HUES6 (cell line): ENCODE measurements around the gene LRRC57.
A peak's percentile ranks its signal among the peaks of the same experiment; 100 is the strongest.
"Not testable (repeated sequence)": the region's sequence is repeated elsewhere in the genome, so short reads cannot be mapped to it uniquely, and the experiment has no call there.

ENCODE experiments used
- H3K27ac ChIP-seq: 2 replicates; pipeline ENCODE4 v1.7.0; 2013; ENCODE audit warnings: low read depth, mild to moderate bottlenecking, low read length, inconsistent platforms
- H3K27me3 ChIP-seq: 2 replicates; pipeline ENCODE4 v1.6.1; 2013; ENCODE audit warnings: low read length; ENCODE audit not compliant: control insufficient read depth, insufficient read depth
- H3K36me3 ChIP-seq: 2 replicates; pipeline ENCODE4 v1.6.1; 2013; ENCODE audit warnings: low read length; ENCODE audit not compliant: control insufficient read depth, insufficient read depth
- H3K4me1 ChIP-seq: 2 replicates; pipeline ENCODE4 v1.6.1; 2013; ENCODE audit warnings: low read length; ENCODE audit not compliant: control insufficient read depth, insufficient read depth
- H3K4me3 ChIP-seq: 2 replicates; pipeline ENCODE4 v1.5.1; 2013; ENCODE audit warnings: low read depth, low read length
- H3K9ac ChIP-seq: one replicate; pipeline ENCODE4 v1.6.1; 2013; ENCODE audit warnings: mild to moderate bottlenecking, low read length
- H3K9me3 ChIP-seq: 2 replicates; pipeline ENCODE4 v1.6.1; 2013; ENCODE audit warnings: low read depth, low read length; ENCODE audit not compliant: control insufficient read depth, insufficient read depth

Gene LRRC57

DNA sequence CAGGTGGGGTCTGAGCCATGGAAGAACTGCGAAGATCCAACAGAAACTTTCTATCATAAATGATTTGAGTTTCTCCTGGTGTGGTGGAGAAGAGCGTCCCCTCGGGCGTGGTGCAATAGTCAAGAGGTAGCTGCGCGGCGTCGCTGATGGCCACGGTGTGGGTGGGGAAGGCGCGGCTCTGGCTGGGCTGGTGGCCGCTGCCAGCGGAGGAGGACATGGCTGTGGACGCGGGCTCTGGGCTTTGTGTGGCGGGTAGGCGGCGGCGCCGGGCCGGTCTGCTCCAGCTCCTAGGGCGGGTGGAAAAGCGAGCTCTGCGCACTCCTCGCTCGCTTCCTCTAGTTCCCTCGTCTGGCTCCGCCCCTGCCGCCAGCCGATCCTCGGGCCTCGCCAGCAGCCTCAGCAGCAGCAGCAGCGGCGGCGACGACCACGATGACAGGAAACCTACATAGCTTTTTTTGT is 32.7 kb upstream of the LRRC57 start:
- Histone ChIP-seq H3K27me3 (peaks cover 32% of the 10 kb centered on the region), H3K4me1 (peaks cover 32% of the 10 kb centered on the region), H3K36me3 (no peaks in the 10 kb centered on the region), H3K27ac (no peak overlapping the region), H3K9me3 (no peaks in the 10 kb centered on the region), H3K4me3 (peak overlapping the region; percentile 77), H3K9ac (peak overlapping the region; percentile 56)

DNA sequence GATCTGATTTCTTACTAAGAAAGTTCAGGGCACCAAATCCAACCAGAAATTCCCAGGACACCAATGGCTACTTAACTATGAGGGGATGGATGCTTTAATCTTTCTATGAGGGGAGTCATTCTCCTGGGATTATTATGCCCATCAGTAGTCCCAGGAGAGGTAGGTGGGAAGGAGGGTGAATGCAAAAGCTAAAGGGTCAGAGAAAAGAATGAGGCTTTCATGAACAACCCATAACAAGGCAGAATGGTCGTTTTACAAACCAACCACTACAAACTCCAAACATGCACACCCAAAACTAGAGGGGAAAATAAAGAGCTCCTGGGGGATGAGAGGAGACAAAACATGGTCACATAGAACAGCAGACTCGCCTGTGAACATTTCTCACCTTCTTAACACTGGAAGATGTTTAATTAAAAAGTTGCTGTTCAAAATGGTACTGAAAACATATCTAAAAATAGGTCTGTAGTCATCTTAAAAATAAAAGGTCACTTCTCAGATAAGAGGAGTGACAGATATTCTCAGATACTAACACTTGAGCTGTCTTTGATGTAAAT is 30.5 kb upstream of the LRRC57 start:
- H3K9me3 ChIP-seq: no peaks in the 10 kb centered on the region
- peaks cover 30% of the 10 kb centered on the region for H3K4me1 ChIP-seq
- peaks cover 43% of the 10 kb centered on the region for H3K27me3 ChIP-seq
- no peak overlapping the region for H3K27ac ChIP-seq
- no peak overlapping the region for H3K9ac ChIP-seq
- no peak overlapping the region for H3K4me3 ChIP-seq
- H3K36me3 ChIP-seq: no peaks in the 10 kb centered on the region

DNA sequence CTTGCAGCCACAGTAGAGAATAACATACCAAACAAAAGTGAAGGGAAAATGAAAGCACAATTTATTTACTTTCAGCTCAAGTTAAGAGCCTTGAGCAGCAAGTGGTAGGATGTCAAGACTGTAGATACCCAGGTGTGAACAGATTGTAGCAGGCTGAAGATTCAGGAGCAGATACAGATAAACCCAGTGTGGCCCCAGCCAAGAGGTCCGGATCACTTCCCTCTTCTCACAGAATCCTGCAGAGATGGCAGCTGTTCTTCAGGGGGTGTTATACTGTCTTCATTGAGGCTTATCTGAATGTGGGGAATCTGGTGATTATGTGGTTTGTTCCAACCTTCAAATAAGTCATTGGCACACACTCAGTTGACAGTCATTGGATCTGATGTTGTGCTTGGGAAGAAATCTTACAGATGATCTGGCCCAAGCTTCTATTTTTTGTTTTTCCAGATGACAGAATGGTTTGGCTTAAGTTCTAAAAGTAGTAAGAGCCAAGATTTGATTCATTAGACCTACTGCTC is 29.0 kb upstream of the LRRC57 start:
- Histone ChIP-seq H3K27me3 (peaks cover 44% of the 10 kb centered on the region), H3K4me1 (peaks cover 15% of the 10 kb centered on the region; the same call in 1 of the 2 replicates), H3K9me3 (no peaks in the 10 kb centered on the region), H3K36me3 (no peaks in the 10 kb centered on the region), H3K9ac (no peak overlapping the region), H3K27ac (no peak overlapping the region), H3K4me3 (no peak overlapping the region)

DNA sequence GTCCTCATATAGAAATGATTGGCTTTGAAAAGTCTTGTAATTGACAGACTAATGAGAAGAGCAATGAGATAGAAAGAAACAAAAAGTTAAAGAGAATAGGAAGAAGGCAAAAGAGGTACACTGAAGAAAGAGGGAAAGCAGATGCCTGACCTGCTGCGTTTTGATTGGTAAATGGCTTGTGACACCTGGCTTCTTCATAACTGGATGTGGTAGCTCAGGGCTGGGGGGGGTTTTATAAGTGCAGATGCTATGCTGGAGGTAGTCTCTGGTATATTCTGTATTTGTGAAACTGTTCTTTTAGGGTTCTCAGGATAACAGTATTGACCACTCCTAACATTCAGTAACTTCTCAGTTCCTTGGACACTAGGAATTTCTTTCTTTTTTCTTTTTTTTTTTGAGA is 28.2 kb upstream of the LRRC57 start:
- no peaks in the 10 kb centered on the region for H3K36me3 ChIP-seq
- H3K4me3 ChIP-seq: peak overlapping the region; percentile 79; the same call in 1 of the 2 replicates
- no peak overlapping the region for H3K27ac ChIP-seq
- peaks cover 41% of the 10 kb centered on the region for H3K27me3 ChIP-seq
- H3K4me1 ChIP-seq: peaks cover 14% of the 10 kb centered on the region; the same call in 1 of the 2 replicates
- H3K9ac ChIP-seq: no peak overlapping the region
- no peaks in the 10 kb centered on the region for H3K9me3 ChIP-seq

DNA sequence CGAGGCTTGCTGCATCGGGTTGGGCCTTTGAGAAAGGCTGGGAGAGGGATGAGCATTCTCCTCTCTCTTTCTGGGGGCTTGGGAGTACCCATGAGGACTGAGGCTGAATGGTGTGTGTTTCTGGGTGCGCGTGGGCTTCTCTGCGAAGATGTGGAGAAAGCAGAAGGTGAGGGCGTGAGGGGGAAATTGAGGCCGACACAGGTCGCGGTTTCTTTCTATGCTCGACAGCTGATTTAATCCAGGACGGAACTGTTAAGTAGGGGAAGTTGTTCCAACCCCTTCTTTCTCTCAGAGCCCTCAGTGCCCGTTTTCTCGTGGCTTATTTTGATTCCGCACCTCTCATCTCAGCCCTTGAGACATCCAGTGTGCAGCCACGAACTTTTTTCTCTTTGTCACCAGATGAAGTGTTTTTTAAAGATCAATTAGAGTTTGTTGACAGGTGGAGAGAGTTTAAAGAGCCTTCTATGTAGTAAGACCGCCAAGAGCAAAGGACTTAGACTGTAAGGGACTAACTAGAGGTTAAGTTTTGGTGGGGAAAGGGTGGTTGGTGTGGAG is 27.5 kb upstream of the LRRC57 start:
- Histone ChIP-seq H3K4me3 (peak overlapping the region; percentile 79), H3K9ac (peak overlapping the region; percentile 50), H3K9me3 (no peaks in the 10 kb centered on the region), H3K4me1 (peaks cover 10% of the 10 kb centered on the region; the same call in 1 of the 2 replicates), H3K27ac (no peak overlapping the region), H3K27me3 (peaks cover 38% of the 10 kb centered on the region), H3K36me3 (no peaks in the 10 kb centered on the region)

DNA sequence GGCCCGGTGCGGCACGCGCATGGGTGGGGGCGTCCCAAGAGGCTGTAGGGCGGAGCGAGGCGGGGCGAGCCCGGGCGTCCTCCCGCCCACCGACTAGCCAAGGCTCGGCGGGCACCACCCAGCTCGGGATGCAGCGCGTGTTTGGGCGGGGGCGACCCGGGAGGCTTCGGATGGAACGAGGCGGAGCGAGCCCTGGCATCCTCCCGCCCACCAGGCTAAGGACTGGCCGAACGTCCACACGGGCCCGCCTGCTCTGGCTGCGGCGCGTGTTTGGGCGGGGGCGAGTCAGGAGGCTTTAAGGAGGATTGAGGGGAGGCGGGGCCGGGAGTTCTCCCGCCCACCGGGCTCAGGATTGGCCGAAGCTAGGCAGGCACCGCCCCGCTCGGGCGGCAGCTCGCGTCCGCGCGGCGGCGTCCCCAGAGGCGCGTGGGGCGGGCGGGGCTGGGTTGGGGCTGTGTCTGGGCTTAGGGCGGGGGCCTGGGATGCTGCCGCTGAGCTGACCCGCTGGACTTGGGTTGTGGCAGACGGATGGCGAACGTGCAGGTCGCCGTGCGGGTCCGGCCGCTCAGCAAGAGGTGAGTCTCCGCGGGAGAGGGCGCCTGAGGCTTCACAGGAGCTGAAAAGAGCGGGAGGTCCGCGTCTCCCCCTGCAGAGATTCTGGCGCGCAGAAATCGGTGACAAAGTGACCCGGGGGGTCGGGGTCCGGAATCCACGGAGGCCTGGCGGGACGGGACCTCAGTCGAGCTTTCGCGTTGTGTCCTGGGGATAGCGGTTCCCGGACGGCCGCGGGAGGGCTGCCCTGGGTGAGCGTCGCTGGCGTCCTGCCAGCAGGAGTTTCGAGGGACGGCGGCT is 26.8 kb upstream of the LRRC57 start, which contains the start of gene STARD9:
Gene STARD9, plus strand, starts transcription at position 419 of the 852 bp plus-strand sequence. Its CDS starts 110 bp downstream, at position 529.
- H3K4me3 ChIP-seq: peak within 1 kb of the TSS; percentile 79
- no peaks in the 10 kb centered on the region for H3K36me3 ChIP-seq
- peaks cover 6% of the 10 kb centered on the region; the same call in 1 of the 2 replicates for H3K4me1 ChIP-seq
- H3K9me3 ChIP-seq: no peaks in the 10 kb centered on the region
- peaks cover 32% of the 10 kb centered on the region for H3K27me3 ChIP-seq
- no peak within 1 kb of the TSS for H3K27ac ChIP-seq
- peak within 1 kb of the TSS; percentile 50 for H3K9ac ChIP-seq

DNA sequence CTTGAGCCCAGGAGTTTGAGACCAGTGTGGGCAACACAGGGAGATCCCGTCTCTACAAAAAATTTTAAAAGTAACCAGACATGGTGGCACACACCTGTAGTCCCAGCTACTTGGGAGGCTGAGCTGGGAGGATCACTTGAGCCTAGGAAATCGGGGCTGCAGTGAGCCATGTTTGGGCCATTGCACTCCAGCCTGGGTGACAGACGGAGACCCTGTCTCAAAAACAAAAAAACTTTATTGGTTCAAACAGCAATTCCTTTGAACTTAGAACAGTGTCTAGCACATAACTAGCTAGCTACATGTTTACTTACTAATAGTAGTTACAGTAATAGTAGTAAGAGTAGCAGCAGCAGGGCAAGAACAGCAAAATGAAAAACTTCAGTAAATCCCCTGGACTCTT is 10.1 kb upstream of the LRRC57 start:
- Histone ChIP-seq H3K9ac (no peak overlapping the region), H3K36me3 (peaks cover 51% of the 10 kb centered on the region)

DNA sequence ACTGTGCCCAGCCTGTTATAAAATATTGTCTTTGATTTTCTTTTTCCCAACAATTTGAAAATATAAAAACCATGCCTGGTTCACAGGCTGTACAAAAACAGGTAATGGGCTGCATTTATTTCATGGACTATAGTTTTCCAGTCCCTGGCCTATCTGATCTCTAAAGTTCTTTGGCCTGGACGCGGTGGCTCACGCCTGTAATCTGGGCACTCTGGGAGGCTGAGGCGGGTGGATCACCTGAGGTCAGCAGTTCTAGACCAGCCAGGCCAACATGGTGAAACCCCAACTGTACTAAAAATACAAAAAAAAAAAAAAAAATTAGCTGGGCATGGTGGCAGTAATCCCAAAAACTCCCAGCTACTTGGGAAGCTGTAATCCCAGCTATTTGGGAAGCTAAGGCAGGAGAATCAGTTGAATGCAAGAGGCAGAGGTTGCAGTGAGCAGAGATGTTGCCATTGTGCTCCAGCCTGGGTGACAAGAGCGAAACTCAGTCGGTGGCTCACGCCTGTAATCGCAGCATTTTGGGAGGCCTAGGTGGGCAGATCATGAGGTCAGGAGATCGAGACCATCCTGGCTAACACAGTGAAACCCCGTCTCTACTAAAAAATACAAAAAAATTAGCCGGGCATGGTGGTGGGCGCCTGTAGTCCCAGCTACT is 8.1 kb upstream of the LRRC57 start:
- H3K4me3 ChIP-seq, H3K27me3 ChIP-seq, H3K4me1 ChIP-seq, H3K9me3 ChIP-seq, H3K27ac ChIP-seq, H3K9ac ChIP-seq: not testable (repeated sequence)
- H3K36me3 ChIP-seq: peaks cover 35% of the 10 kb centered on the region

More for the DNA sequence above, 10.1 kb upstream of the LRRC57 start:
- no peak overlapping the region for H3K4me3 ChIP-seq
- no peaks in the 10 kb centered on the region for H3K27me3 ChIP-seq
- H3K27ac ChIP-seq: no peak overlapping the region
- no peaks in the 10 kb centered on the region for H3K9me3 ChIP-seq
- no peaks in the 10 kb centered on the region for H3K4me1 ChIP-seq

DNA sequence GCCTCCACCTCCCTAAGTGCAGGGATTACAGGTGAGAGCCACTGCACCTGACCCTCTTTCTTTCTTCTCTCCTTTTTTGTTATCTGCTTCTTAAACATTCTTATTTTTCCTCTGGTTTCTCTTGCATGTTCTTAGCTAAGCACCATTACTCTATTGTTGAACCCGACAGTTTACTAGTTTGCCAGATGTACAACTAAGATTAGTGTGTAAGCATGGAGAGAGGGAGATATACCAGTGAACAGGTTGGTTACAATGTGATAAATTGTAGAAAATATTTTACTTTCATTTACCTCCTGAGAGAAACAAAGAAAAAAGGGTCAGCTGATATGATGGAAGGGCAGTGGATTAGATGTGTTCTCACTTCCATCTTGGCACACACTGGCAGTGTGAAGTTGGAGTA is 5.0 kb upstream of the LRRC57 start:
- no peak overlapping the region for H3K27ac ChIP-seq
- H3K36me3 ChIP-seq: peaks cover 4% of the 10 kb centered on the region; the same call in 1 of the 2 replicates
- no peaks in the 10 kb centered on the region for H3K9me3 ChIP-seq
- no peaks in the 10 kb centered on the region for H3K27me3 ChIP-seq
- no peak overlapping the region for H3K4me3 ChIP-seq
- no peak overlapping the region for H3K9ac ChIP-seq
- peaks cover 3% of the 10 kb centered on the region; the same call in 1 of the 2 replicates for H3K4me1 ChIP-seq

DNA sequence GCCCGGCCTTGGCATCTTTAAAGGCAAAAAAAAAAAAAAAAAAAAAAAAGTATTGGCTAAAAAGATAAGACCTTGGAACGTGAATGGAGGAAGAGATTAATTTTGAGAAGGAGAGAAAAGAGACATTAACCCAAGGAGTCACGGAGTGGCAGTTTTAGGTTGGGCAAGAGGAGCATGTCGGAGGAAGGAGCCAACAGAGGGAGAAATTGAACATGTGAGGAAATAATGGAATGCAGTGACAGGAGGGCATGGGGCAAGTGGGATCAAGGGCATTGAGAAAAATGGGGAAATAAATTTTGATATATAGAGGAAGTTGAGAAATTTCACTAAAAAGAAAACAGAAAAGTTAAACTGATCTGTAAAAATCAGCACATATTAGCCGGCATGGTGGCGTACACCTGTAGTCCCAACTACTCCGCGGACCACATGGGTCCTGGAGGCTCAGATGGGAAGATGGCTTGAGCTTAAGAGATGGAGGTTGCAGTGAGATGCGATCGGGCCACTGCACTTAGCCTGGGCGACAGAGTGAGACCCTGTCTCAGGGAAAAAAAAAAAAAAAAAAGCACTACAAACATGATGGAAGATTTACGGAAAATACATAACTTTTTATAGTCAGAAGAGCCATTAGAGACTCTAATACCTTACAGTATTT is 1.3 kb upstream of the LRRC57 start:
- H3K9me3 ChIP-seq: no peaks in the 10 kb centered on the region
- peaks cover 8% of the 10 kb centered on the region for H3K4me1 ChIP-seq
- no peaks in the 10 kb centered on the region for H3K27me3 ChIP-seq
- peak overlapping the region; percentile 87 for H3K4me3 ChIP-seq
- no peak overlapping the region for H3K27ac ChIP-seq
- H3K9ac ChIP-seq: no peak overlapping the region
- H3K36me3 ChIP-seq: 0 out of 2 replicates have a peak, but pooled peaks cover 2% of the 10 kb centered on the region
